Spleen (tissue), 11 donors: Measurements from ENCODE around the gene HMG20B. TPM values are rescaled to one million over a fixed set of nuclear protein-coding genes. Genes with fewer than 3 reads are reported as not detected.

ENCODE experiments used
- polyA plus RNA-seq, 3 donors: library from polyadenylated mRNA; stranded (reverse); fragments of 200-250 nt; gene quantifications; one replicate each; pipeline ENCODE4 v1.2.1, GENCODE V29; 2013
- small RNA-seq, 4 donors: library from RNA; depleted of rRNA; stranded (forward); fragments of <200 nt; gene quantifications; one replicate each; pipeline ENCODE3, GENCODE V24; 2016
- total RNA-seq, 7 donors: library from RNA; depleted of rRNA in 3 of 7; stranded (reverse); fragments of >200 nt in 3 of 7; fragmentation: NEBNext Ultra II Directional in 4 of 7; extraction: Animal tissue kit (Norgen Biotek cat#: 25700) in 4 of 7; gene quantifications; one replicate each; pipeline versions ENCODE4 v1.1.0 to v1.2.1, GENCODE V29; 2016 to 2021
- donor health status: healthy with polysubstance abuse.
- donor health status: DM: no; HTN: no; CAD: no; lungs with moderate emphysema.
- donor health status: DM: no; HTN: no; CAD: no.
- donor health status: Bipolar disorder and iron deficiency.
- donor health status: healthy.
- donor health status: DM: no; HTN: no; CAD: no.
- donor health status: DM: yes; HTN: yes; CAD: no.

The HMG20B gene
- total and polyA plus RNA-seq, 10 donors: 49.4 to 82.2 (median 65.8) TPM

Small RNA genes lying within 50 kb of the gene (small RNA-seq; reads per million reads assigned to genes)
- gene AC005786.1: 0 reads per million in 4 donors

Other genes starting within 250 kb of the HMG20B start
- 100 to 1,000 TPM in 2 of 7 donors, 10 to 100 TPM in 5; 65.4 to 125 (median 77.1) TPM for gene NFIC, start 206.4 kb upstream of the HMG20B start, total RNA-seq
- 10 to 100 TPM in 1 of 3 donors, 1 to 10 TPM in 2; 4.1 to 23.4 (median 4.2) TPM for gene NFIC, start 206.4 kb upstream of the HMG20B start, polyA plus RNA-seq
- 1 to 10 TPM in 4 of 7 donors, not detected in 3; 1.2 to 3.0 (median 2.0) TPM for gene SMIM24, start 92.4 kb upstream of the HMG20B start, total RNA-seq
- gene SMIM24, start 92.4 kb upstream of the HMG20B start, polyA plus RNA-seq: 1 to 10 TPM in 1 of 3 donors, under 1 TPM in 2; 0.63 to 1.7 (median 0.80) TPM
- not detected for gene SMIM44, start 89.5 kb upstream of the HMG20B start, total RNA-seq
- not detected for gene SMIM44, start 89.5 kb upstream of the HMG20B start, polyA plus RNA-seq
- gene DOHH, start 72.3 kb upstream of the HMG20B start, total RNA-seq: 10 to 100 TPM in 4 of 7 donors, 1 to 10 TPM in 3; 6.9 to 13.7 (median 11.2) TPM
- gene DOHH, start 72.3 kb upstream of the HMG20B start, polyA plus RNA-seq: 10 to 100 TPM in 2 of 3 donors, 1 to 10 TPM in 1; 6.6 to 16.8 (median 10.1) TPM
- 10 to 100 TPM; 26.4 to 53.6 (median 47.3) TPM for gene FZR1, start 66.6 kb upstream of the HMG20B start, total RNA-seq
- gene FZR1, start 66.6 kb upstream of the HMG20B start, polyA plus RNA-seq: 10 to 100 TPM in 2 of 3 donors, 1 to 10 TPM in 1; 9.8 to 26.1 (median 11.2) TPM
- gene TEKTIP1, start 33.8 kb upstream of the HMG20B start, total RNA-seq: 1 to 10 TPM in 6 of 7 donors, not detected in 1; 2.7 to 7.4 (median 4.8) TPM
- 1 to 10 TPM; 1.2 to 1.5 (median 1.2) TPM for gene TEKTIP1, start 33.8 kb upstream of the HMG20B start, polyA plus RNA-seq
- 100 to 1,000 TPM in 3 of 7 donors, 10 to 100 TPM in 4; 62.8 to 131 (median 98.6) TPM for gene MFSD12, start 15.4 kb upstream of the HMG20B start, total RNA-seq
- gene MFSD12, start 15.4 kb upstream of the HMG20B start, polyA plus RNA-seq: 10 to 100 TPM; 31.0 to 63.9 (median 37.6) TPM
- gene GIPC3, start 12.5 kb downstream of the HMG20B start, total RNA-seq: 1 to 10 TPM; 3.4 to 9.2 (median 5.4) TPM
- gene GIPC3, start 12.5 kb downstream of the HMG20B start, polyA plus RNA-seq: 1 to 10 TPM in 1 of 3 donors, under 1 TPM in 2; 0.80 to 2.3 (median 0.96) TPM
- gene TBXA2R, start 33.9 kb downstream of the HMG20B start, total RNA-seq: 10 to 100 TPM in 5 of 7 donors, 1 to 10 TPM in 2; 8.7 to 16.1 (median 11.6) TPM
- gene TBXA2R, start 33.9 kb downstream of the HMG20B start, polyA plus RNA-seq: 1 to 10 TPM; 2.1 to 4.4 (median 3.8) TPM
- gene CACTIN, start 53.8 kb downstream of the HMG20B start, total RNA-seq: 10 to 100 TPM; 18.9 to 27.1 (median 25.7) TPM
- gene CACTIN, start 53.8 kb downstream of the HMG20B start, polyA plus RNA-seq: 10 to 100 TPM; 10.8 to 21.1 (median 12.0) TPM
- gene PIP5K1C, start 127.5 kb downstream of the HMG20B start, total RNA-seq: 10 to 100 TPM; 30.2 to 41.9 (median 38.8) TPM
- gene PIP5K1C, start 127.5 kb downstream of the HMG20B start, polyA plus RNA-seq: 10 to 100 TPM in 1 of 3 donors, 1 to 10 TPM in 2; 6.2 to 21.4 (median 7.6) TPM
- 1 to 10 TPM in 6 of 7 donors, under 1 TPM in 1; 0.75 to 9.0 (median 2.5) TPM for gene TJP3, start 135.4 kb downstream of the HMG20B start, total RNA-seq
- gene TJP3, start 135.4 kb downstream of the HMG20B start, polyA plus RNA-seq: 1 to 10 TPM in 2 of 3 donors, under 1 TPM in 1; 0.39 to 1.1 (median 1.1) TPM
- 10 to 100 TPM; 28.8 to 37.1 (median 34.3) TPM for gene APBA3, start 188.7 kb downstream of the HMG20B start, total RNA-seq
- 10 to 100 TPM; 17.1 to 30.8 (median 17.5) TPM for gene APBA3, start 188.7 kb downstream of the HMG20B start, polyA plus RNA-seq
- 10 to 100 TPM; 38.7 to 66.2 (median 48.2) TPM for gene MRPL54, start 189.7 kb downstream of the HMG20B start, total RNA-seq
- gene MRPL54, start 189.7 kb downstream of the HMG20B start, polyA plus RNA-seq: 100 to 1,000 TPM; 128 to 157 (median 140) TPM
- gene RAX2, start 199.3 kb downstream of the HMG20B start, total RNA-seq: not detected
- gene RAX2, start 199.3 kb downstream of the HMG20B start, polyA plus RNA-seq: not detected
- gene MATK, start 213.4 kb downstream of the HMG20B start, total RNA-seq: 10 to 100 TPM in 6 of 7 donors, 1 to 10 TPM in 1; 8.1 to 22.6 (median 15.2) TPM
- 10 to 100 TPM; 16.2 to 19.1 (median 18.7) TPM for gene MATK, start 213.4 kb downstream of the HMG20B start, polyA plus RNA-seq